GM12873 (cell line): ENCODE results near the gene PPM1N.

Experiments used
- CTCF ChIP-seq: IDR thresholded peaks from 2 replicates; pipeline ENCODE4 v1.5.1; 2012; ENCODE audit warnings: low read depth, mild to moderate bottlenecking, moderate library complexity, low read length, control low read depth; ENCODE audit not compliant: insufficient read depth; ENCODE audit errors: missing control alignments

Gene PPM1N

DNA sequence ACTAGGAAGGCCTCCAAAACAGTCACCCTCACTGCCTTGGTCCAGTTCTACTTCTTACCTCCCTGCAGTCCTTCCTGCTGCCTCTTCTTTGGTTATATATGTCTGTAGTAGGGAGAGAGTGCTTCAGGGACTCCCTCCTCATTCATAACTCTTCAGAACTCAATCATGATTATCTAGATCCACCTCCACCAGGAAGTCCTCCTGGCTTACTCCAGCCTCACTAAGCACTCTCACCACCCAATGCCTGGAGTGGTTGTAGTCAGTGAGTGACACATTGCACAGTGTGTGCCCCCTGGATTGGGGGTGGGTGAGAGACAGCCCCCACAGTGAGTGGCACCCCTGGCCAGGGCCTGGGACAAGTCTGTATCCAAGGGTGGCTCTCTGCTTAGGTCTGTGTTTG is 40.5 kb upstream of the PPM1N start:
- TF ChIP-seq CTCF, result no peak

GRCh38 chr19:45460807-45461347 is 37.4 kb upstream of the PPM1N start:
- TF ChIP-seq CTCF, result no peak

DNA sequence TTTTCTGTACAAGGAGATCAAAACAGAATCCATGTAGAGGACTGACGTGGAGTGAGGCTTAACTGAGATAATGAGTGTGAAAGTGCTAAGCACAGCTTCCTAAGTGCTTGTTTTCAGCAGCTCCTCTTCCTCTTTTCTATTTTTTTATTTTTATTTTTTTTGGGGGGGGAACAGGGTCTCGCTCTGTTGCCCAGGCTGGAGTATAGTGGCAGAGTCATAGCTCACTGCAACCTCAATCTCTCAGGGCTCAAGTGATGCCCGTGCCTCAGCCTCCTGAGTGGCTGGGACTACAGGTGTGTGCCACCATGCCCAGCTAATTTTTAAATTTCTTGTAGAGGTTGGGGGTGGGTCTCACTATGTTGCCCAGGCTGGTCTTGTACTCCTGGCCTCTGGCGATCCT is 36.1 kb upstream of the PPM1N start:
- TF ChIP-seq CTCF, result no peak

GRCh38 chr19:45463241-45463640 is 35.0 kb upstream of the PPM1N start:
- no peak for TF ChIP-seq CTCF

DNA sequence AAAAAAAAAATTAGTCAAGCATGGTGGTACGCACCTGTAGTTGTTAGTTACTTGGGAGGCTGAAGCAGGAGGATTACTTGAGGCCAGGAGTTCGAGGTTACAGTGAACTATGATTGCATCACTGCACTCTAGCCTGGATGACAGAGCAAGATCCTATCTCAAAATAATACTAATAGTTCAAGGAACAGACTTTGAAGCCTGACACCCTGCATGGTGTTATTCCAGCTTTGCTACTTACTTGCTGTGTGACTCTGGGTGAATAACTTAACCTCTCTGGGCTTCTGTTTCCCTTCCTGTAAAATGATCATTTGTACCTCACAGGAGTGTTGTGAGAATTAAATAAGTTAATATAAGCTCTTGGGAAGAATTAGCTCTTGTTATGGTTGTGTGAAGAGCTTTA is 34.0 kb upstream of the PPM1N start:
- TF ChIP-seq CTCF, result no peak

GRCh38 chr19:45464852-45465441 is 33.3 kb upstream of the PPM1N start:
- TF ChIP-seq CTCF, result no peak

DNA sequence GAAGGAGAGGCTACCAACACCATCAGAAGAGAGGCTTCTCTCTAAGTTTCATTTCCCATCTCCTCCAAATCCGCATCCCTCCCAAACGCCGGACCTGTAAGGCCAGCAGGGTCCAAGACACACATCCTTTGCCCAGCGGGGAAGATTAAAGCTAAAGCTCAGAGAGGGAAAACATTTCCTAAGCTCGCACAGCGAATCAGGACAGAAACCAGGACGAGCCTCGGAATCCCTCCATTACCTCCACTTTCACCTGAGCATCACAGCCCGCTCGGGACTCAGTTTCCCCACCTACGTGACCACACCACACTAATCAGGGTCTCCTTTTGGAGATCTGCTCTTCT is 31.2 kb upstream of the PPM1N start:
- peak; percentile 14 for TF ChIP-seq CTCF
